ENCODE results near the gene HSD3B7.
A peak's percentile ranks its signal among the peaks of the same experiment; 100 is the strongest.

HSD3B7 gene

DNA sequence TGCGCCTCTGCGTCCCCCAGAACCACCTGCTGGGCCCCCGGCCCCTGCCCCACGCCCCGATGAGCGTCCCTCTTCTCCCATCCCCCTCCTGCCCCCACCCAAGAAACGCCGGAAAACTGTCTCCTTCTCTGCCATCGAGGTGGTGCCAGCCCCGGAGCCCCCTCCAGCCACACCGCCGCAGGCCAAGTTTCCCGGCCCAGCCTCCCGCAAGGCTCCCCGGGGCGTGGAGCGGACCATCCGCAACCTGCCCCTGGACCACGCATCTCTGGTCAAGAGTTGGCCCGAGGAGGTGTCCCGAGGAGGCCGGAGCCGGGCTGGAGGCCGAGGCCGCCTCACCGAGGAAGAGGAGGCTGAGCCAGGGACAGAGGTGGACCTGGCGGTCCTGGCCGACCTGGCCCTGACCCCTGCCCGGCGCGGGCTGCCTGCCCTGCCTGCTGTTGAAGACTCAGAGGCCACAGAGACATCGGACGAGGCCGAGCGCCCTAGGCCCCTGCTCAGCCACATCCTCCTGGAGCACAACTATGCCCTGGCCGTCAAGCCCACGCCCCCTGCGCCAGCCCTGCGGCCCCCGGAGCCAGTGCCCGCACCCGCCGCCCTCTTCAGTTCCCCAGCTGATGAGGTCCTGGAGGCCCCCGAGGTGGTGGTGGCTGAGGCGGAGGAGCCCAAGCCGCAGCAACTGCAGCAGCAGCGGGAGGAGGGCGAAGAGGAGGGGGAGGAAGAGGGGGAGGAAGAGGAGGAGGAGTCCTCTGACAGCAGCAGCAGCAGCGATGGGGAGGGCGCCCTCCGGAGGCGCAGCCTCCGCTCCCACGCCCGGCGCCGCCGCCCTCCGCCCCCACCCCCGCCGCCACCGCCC, 5.6 kb upstream of the HSD3B7 start (continued):
- TF ChIP-seq, protein P1, sequence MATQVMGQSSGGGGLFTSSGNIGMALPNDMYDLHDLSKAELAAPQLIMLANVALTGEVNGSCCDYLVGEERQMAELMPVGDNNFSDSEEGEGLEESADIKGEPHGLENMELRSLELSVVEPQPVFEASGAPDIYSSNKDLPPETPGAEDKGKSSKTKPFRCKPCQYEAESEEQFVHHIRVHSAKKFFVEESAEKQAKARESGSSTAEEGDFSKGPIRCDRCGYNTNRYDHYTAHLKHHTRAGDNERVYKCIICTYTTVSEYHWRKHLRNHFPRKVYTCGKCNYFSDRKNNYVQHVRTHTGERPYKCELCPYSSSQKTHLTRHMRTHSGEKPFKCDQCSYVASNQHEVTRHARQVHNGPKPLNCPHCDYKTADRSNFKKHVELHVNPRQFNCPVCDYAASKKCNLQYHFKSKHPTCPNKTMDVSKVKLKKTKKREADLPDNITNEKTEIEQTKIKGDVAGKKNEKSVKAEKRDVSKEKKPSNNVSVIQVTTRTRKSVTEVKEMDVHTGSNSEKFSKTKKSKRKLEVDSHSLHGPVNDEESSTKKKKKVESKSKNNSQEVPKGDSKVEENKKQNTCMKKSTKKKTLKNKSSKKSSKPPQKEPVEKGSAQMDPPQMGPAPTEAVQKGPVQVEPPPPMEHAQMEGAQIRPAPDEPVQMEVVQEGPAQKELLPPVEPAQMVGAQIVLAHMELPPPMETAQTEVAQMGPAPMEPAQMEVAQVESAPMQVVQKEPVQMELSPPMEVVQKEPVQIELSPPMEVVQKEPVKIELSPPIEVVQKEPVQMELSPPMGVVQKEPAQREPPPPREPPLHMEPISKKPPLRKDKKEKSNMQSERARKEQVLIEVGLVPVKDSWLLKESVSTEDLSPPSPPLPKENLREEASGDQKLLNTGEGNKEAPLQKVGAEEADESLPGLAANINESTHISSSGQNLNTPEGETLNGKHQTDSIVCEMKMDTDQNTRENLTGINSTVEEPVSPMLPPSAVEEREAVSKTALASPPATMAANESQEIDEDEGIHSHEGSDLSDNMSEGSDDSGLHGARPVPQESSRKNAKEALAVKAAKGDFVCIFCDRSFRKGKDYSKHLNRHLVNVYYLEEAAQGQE (tag by site-specific recombination; IDR thresholded peaks at IDR 0.05) = no peak
- TF ChIP-seq REPIN1 (tag by site-specific recombination; IDR thresholded peaks at IDR 0.05; ENCODE audit: low read depth) (no peak), MYNN (tag by site-specific recombination; IDR thresholded peaks at IDR 0.05; ENCODE audit: borderline replicate concordance) (no peak), ZNF792 (tag by site-specific recombination; IDR thresholded peaks at IDR 0.05) (no peak), ZNF169 (tag by site-specific recombination; IDR thresholded peaks at IDR 0.05) (no peak), ZNF433 (tag by site-specific recombination; IDR thresholded peaks at IDR 0.05; ENCODE audit: low read depth) (no peak), EGR2 (tag by site-specific recombination; IDR thresholded peaks at IDR 0.05; ENCODE audit: low read depth) (peak; percentile 44; the same call in 1 of the 2 replicates), ZBTB20 (tag by site-specific recombination; IDR thresholded peaks at IDR 0.05) (no peak), ZNF776 (tag by site-specific recombination; IDR thresholded peaks at IDR 0.05; ENCODE audit: borderline replicate concordance) (no peak), ZFHX2 (tag by site-specific recombination; conservative IDR thresholded peaks at IDR 0.05) (peak; percentile 45; the same call in 1 of the 2 replicates), ZNF670 (tag by site-specific recombination; IDR thresholded peaks at IDR 0.05; ENCODE audit: low read depth) (no peak), ZNF473 (tag by site-specific recombination; IDR thresholded peaks at IDR 0.05) (no peak), ZNF561 (tag by site-specific recombination; IDR thresholded peaks at IDR 0.05; ENCODE audit: borderline replicate concordance) (no peak), ZNF555 (tag by site-specific recombination; conservative IDR thresholded peaks at IDR 0.05) (no peak)
- TF ChIP-seq, protein P2, sequence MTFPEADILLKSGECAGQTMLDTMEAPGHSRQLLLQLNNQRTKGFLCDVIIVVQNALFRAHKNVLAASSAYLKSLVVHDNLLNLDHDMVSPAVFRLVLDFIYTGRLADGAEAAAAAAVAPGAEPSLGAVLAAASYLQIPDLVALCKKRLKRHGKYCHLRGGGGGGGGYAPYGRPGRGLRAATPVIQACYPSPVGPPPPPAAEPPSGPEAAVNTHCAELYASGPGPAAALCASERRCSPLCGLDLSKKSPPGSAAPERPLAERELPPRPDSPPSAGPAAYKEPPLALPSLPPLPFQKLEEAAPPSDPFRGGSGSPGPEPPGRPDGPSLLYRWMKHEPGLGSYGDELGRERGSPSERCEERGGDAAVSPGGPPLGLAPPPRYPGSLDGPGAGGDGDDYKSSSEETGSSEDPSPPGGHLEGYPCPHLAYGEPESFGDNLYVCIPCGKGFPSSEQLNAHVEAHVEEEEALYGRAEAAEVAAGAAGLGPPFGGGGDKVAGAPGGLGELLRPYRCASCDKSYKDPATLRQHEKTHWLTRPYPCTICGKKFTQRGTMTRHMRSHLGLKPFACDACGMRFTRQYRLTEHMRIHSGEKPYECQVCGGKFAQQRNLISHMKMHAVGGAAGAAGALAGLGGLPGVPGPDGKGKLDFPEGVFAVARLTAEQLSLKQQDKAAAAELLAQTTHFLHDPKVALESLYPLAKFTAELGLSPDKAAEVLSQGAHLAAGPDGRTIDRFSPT (tag by site-specific recombination; IDR thresholded peaks at IDR 0.05) = 0 out of 2 replicates have a peak, but pooled peaks have one; percentile 32
- TF ChIP-seq, protein P3, sequence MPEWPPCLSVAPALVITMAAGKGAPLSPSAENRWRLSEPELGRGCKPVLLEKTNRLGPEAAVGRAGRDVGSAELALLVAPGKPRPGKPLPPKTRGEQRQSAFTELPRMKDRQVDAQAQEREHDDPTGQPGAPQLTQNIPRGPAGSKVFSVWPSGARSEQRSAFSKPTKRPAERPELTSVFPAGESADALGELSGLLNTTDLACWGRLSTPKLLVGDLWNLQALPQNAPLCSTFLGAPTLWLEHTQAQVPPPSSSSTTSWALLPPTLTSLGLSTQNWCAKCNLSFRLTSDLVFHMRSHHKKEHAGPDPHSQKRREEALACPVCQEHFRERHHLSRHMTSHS (tag by site-specific recombination; IDR thresholded peaks at IDR 0.05) = no peak
- TF ChIP-seq, protein P4, sequence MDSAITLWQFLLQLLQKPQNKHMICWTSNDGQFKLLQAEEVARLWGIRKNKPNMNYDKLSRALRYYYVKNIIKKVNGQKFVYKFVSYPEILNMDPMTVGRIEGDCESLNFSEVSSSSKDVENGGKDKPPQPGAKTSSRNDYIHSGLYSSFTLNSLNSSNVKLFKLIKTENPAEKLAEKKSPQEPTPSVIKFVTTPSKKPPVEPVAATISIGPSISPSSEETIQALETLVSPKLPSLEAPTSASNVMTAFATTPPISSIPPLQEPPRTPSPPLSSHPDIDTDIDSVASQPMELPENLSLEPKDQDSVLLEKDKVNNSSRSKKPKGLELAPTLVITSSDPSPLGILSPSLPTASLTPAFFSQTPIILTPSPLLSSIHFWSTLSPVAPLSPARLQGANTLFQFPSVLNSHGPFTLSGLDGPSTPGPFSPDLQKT (IDR thresholded peaks at IDR 0.05; ENCODE audit: borderline replicate concordance, low read depth, low read length) = no peak
- TF ChIP-seq, protein P5, sequence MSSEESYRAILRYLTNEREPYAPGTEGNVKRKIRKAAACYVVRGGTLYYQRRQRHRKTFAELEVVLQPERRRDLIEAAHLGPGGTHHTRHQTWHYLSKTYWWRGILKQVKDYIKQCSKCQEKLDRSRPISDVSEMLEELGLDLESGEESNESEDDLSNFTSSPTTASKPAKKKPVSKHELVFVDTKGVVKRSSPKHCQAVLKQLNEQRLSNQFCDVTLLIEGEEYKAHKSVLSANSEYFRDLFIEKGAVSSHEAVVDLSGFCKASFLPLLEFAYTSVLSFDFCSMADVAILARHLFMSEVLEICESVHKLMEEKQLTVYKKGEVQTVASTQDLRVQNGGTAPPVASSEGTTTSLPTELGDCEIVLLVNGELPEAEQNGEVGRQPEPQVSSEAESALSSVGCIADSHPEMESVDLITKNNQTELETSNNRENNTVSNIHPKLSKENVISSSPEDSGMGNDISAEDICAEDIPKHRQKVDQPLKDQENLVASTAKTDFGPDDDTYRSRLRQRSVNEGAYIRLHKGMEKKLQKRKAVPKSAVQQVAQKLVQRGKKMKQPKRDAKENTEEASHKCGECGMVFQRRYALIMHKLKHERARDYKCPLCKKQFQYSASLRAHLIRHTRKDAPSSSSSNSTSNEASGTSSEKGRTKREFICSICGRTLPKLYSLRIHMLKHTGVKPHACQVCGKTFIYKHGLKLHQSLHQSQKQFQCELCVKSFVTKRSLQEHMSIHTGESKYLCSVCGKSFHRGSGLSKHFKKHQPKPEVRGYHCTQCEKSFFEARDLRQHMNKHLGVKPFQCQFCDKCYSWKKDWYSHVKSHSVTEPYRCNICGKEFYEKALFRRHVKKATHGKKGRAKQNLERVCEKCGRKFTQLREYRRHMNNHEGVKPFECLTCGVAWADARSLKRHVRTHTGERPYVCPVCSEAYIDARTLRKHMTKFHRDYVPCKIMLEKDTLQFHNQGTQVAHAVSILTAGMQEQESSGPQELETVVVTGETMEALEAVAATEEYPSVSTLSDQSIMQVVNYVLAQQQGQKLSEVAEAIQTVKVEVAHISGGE (tag by site-specific recombination; conservative IDR thresholded peaks at IDR 0.05; ENCODE audit: low read depth) = no peak
- TF ChIP-seq, protein P6, sequence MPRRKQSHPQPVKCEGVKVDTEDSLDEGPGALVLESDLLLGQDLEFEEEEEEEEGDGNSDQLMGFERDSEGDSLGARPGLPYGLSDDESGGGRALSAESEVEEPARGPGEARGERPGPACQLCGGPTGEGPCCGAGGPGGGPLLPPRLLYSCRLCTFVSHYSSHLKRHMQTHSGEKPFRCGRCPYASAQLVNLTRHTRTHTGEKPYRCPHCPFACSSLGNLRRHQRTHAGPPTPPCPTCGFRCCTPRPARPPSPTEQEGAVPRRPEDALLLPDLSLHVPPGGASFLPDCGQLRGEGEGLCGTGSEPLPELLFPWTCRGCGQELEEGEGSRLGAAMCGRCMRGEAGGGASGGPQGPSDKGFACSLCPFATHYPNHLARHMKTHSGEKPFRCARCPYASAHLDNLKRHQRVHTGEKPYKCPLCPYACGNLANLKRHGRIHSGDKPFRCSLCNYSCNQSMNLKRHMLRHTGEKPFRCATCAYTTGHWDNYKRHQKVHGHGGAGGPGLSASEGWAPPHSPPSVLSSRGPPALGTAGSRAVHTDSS (tag by site-specific recombination; IDR thresholded peaks at IDR 0.05) = peak; percentile 71
